CD4-positive, alpha-beta T cell treated with Interleukin-2 at 100 ng/mL for 4 hours (primary cell): Measurements from ENCODE around the gene SH2D5.

Source experiments
- DNase-seq: peaks from one replicate; pipeline ENCODE4 v3.0.0-alpha.2; 2020; ENCODE audit warnings: low spot score

The SH2D5 gene

DNA sequence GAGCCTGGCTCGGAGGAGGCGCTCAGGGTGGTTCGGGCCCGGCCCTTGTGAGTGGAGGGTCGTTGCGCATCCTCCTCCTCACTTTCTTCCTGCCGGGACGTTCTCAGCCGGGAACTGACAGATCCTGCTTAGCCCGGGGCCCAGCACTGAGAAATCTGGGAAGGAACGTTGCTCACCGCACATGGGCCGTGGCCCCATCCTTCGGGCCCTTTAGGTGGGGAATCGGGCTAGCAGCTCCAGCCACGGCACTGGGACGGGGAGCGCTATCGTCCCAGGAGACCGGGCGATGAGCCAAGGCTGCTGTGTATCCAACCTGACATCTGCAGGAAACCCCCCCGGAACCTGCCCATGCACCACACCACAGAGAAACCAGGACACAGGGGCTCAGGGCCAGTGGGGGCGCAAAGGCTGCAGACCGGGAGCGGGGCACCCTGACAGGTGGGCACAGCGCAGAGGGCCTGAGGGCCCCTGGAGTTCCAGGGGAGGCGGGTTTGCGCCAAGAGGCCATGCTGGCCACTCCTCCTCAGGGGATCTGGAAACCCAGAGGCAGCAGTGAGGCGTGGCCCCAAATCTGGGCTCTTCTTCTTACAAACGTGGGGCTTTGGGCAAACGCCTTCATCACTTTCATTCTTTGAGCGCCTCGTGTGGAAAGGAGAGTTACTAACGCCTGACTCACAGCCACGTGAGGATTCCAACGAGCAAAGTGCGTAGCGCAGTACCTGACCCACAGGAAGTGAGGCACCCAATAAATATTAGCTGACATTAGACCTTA is at the start of gene SH2D5:
Gene SH2D5 (minus strand): TSS at position 116 of the 772 bp plus-strand sequence. CDS start 4,659 bp downstream, outside the sequence.
- DNase-seq, result peak; percentile 79

- DNase-seq, result no peak
Measured at GRCh38 chr1:20775700-20776099, 43.2 kb upstream of the SH2D5 start.

GRCh38 chr1:20771780-20772179 is 39.3 kb upstream of the SH2D5 start:
- no peak for DNase-seq

GRCh38 chr1:20770314-20771087 is 38.0 kb upstream of the SH2D5 start:
- no peak for DNase-seq

DNA sequence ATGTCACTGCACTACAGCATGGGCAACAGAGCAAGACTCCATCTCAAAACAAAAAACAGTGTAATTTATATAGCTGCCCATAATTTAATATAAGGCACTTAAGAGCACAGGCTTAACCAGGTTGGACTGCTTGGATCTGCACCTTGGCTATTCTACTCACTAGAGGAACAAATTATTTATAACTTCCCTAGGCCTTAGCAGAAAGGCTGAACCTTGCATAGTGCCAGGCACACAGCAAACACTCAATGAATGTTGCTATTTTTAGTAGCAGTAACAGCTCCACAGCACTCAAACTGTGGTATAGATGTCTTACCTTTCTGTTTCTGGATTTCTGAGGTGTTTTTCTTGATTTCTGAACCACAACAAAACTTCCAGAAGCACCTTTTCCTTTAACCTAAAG is 34.8 kb upstream of the SH2D5 start:
- DNase-seq, result no peak

- DNase-seq, result no peak
Measured at GRCh38 chr1:20763417-20763816, 30.9 kb upstream of the SH2D5 start.

- no peak for DNase-seq
Measured at GRCh38 chr1:20760322-20760721, 27.8 kb upstream of the SH2D5 start.

GRCh38 chr1:20753589-20753988 is 21.1 kb upstream of the SH2D5 start:
- no peak for DNase-seq

GRCh38 chr1:20751462-20751990 is 19.0 kb upstream of the SH2D5 start:
- no peak for DNase-seq

- no peak for DNase-seq
Measured at GRCh38 chr1:20742671-20743070, 10.2 kb upstream of the SH2D5 start.

DNA sequence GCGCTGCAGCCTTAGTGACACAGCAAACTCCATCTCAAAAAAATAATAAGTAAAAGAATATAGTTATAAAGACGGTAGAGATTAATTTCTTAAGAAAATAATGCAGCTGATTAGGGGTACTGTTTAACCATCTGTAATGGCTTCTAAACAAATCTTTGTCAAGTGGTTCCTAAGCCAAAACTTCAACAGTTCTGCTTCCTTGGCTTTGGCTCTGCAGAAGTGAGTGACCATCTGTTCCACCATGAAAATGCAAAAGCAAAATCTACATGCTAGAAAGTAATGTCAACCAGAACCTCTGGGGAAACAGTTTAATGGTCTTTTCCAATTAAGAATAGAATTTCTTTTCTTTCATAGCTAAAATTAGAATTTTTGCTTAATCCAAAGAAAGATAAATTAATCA is 8.3 kb upstream of the SH2D5 start:
- no peak for DNase-seq

DNA sequence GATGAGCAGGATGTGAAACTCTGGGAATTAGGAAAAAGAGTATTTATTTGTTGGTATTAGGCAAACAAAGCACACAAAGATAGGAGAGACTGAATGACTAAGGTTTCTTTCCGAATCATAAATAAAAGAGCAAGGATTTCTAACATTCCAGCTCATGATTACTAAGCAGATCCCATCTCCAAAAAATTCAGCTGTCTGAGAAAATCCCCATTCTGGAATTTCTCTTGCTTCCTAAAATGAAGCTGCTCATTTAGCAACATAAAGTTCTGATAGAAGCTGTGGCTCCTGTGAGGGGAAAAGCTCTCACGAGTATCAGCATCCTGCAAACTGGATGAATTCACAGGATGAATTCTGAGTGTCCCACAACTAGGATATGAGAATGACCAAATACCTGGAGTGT is 6.7 kb upstream of the SH2D5 start:
- no peak for DNase-seq

GRCh38 chr1:20735581-20736111 is 3.1 kb upstream of the SH2D5 start:
- no peak for DNase-seq

DNA sequence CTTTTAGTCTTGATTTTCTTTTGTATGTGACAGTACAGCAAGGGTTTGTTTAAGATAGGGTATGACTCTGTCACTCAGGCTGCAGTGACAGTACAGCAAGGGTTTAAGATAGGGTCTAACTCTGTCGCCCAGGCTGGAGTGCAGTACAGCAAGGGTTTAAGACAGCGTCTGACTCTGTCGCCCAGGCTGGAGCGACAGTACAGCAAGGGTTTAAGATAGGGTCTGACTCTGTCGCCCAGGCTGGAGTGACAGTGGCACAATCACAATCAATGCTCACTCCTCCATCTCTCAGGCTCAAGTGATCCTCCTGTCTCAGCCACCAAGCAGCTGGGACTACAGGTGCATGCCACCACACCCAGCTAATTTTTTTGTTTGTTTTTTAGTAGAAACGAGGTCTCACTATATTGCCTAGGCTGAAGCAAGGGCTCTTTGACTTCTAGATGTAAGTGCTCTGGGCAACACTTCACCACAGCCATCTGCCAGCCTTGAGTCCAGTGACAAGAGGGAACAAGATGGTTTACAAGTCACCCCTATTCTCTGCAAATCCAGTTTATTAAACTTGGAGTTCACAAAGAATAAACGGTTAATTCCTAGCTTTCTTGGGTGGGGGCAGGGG is 965 bp upstream of the SH2D5 start:
- DNase-seq, result no peak

DNA sequence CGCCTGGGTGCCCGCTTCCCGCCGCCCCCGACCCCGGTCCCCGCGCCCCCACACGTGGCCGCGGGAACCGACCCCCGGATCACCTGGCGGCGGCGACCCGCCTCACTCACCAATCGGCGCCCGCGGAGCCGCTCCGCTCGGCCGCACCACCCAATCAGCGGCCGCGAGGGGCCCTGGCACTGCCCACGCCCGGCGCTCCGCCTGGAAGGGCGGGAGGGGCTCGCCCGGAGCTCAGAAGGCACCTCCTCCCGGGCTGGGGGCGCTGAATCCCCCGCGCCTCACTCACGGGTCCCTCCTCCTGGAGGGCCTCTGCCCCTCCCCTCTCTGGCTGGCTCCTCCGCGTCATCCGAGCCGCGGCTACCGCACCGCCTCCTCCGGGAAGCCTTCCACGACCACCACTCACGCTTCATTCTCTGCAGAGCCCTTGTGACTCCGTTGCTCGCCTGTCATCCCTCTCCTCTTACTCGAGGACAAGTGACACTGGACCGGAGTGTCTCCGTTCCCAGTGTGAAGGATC is 374 bp downstream of the SH2D5 start:
- peak; percentile 47 for DNase-seq

GRCh38 chr1:20731057-20731991 is 1.2 kb downstream of the SH2D5 start:
- no peak for DNase-seq

DNA sequence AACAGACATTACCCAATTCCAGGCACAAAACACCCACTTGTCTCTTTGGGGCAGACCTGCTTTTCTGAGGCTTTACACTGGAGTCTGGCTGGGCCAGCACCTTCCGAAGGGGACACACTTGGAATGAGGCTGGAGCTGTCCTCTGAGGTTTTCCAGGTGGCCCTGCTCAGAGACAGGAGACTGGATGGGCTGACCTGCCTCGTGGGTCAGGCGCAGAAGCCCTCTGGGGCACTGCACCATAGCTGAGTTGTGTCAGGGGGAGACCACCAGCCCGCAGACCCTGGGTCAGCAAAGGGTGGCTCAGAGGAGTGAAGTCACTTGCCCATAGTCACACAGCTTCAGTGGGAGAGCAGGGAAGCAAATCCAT is 1.8 kb downstream of the SH2D5 start:
- DNase-seq, result no peak

DNA sequence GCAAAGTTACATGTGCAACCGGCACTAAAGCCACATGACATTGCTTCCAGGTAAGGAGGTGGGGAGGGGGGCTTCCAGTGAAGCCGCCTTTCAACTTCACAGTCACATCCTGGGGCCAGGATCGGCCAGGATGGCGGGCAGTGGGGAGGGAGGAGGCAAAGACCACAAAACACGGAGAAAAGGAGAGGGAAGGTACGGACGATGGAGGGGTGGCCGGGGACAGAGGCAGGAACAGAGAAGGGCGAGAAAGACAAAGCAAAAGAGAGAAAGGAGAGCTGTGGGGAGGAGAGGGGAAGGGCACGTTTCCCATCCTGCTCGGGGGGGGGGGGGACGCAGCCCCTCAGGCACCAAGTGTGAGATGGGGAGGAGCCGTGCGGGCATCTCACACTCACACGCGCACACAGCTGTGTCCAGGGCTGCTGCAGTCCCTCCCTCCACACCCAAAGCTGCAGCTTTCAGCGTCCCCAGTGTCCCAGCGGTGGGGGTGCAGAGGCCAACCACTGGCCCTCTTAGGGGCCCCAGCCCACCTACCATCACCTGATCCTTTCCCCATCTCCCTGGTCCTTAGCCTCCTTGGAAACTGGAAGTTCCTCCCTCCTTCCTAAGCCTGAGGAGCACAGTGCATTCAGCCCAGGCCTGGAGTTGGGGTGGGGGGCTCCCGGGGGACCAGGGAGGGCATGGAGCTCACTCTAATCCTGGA is 2.4 kb downstream of the SH2D5 start:
- no peak for DNase-seq

DNA sequence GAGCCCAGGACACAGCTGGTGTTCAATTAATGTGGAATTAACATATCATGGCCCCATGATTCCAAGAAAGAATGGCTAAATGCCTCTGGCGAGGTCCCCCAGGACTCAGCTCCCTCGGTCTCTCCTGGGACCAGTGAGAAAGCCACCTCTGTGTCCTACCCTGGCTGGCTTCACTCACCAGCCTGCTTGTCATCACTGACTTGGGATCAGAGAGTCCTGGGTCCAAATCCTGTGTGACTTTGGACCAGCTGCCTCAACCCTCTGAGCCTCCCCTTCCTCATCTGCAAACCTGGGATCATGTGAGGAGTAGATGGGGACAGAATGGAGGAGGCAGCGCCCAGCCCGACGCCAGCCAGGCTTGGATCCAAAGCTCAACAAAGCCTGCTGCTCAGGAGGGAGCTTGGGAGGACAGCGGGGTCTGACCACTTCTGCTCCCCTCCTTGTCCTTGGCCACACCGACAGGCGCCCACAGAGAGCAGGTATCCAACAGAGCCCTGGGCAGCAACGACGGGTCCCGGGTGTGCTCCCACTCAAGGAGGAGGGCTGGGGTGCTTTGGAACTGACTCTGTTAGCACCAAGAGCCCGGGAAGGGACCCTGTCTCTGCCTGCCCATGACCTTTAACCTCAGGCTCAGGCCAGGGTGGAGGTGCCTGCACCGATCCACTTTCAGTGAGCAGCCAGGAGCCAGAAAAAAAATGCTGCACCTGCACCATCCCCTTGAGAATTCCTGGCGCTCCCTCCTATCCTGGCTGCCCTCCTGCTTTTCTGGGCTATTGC is 3.2 kb downstream of the SH2D5 start:
- no peak for DNase-seq
